ENCODE measurements around the gene C5orf46. TPM values are rescaled to one million over a fixed set of nuclear protein-coding genes. Genes with fewer than 3 reads are reported as not detected.
A peak's percentile ranks its signal among the peaks of the same experiment; 100 is the strongest.

C5orf46 gene
- total RNA-seq, 1 experiment from 2014 or later, result not detected

DNA sequence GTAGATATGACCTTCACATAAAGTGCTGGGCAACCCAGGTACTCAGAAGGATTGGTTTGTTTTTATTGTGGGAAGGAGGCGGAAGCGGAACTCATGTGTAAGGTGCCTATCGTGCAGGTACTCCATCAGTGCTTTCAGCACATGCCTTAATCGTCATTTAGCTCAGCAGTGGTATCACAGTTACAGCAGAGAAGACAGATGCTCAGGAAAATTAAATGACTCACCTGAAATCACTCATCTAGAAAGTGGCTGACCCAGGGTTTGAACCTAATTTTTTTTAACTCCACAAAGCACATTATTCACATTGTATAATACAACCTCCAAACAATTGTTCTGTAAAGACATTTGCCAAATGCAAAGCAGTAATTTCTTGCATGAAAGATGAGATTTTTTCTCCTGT, 2.2 kb downstream of the C5orf46 start:
- H3K9me3 ChIP-seq (ENCODE audit: low read depth, low read length, poor library complexity, severe bottlenecking), result no peaks in the 10 kb centered on the region
- no TSS peak for BruUV-seq (replicated peaks)
- CTCF ChIA-PET, result no interaction called here
- no peak overlapping the region for H3K27ac ChIP-seq (ENCODE audit: low read depth, low read length, poor library complexity, severe bottlenecking)
- no peak overlapping the region for H3K4me3 ChIP-seq (ENCODE audit: low read depth, low read length, poor library complexity, severe bottlenecking)
- intact Hi-C loops (cut with micrococcal nuclease; ENCODE audit: unreplicated experiment), result no loop called here
- no peaks in the 10 kb centered on the region for H3K27me3 ChIP-seq (replicated peaks; ENCODE audit: insufficient read depth, low read depth, low read length, poor library complexity)
- no peaks in the 10 kb centered on the region for H3K4me1 ChIP-seq (ENCODE audit: insufficient read depth, low read length, poor library complexity, severe bottlenecking)
- no peak for TF ChIP-seq EZH2 (IDR thresholded peaks at IDR 0.05; ENCODE audit: borderline replicate concordance, low read depth, low read length, poor library complexity, severe bottlenecking)
- TF ChIP-seq, protein P1, sequence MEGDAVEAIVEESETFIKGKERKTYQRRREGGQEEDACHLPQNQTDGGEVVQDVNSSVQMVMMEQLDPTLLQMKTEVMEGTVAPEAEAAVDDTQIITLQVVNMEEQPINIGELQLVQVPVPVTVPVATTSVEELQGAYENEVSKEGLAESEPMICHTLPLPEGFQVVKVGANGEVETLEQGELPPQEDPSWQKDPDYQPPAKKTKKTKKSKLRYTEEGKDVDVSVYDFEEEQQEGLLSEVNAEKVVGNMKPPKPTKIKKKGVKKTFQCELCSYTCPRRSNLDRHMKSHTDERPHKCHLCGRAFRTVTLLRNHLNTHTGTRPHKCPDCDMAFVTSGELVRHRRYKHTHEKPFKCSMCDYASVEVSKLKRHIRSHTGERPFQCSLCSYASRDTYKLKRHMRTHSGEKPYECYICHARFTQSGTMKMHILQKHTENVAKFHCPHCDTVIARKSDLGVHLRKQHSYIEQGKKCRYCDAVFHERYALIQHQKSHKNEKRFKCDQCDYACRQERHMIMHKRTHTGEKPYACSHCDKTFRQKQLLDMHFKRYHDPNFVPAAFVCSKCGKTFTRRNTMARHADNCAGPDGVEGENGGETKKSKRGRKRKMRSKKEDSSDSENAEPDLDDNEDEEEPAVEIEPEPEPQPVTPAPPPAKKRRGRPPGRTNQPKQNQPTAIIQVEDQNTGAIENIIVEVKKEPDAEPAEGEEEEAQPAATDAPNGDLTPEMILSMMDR (conservative IDR thresholded peaks at IDR 0.05; ENCODE audit: low read depth, low read length), result no peak
- H3K36me3 ChIP-seq (ENCODE audit: insufficient read depth, low read length, poor library complexity, severe bottlenecking), result no peaks in the 10 kb centered on the region
- POLR2A ChIA-PET (ENCODE audit: low non-redundant PET), result no interaction called here
- DNase-seq (ENCODE audit: low spot score), result no peak

DNA sequence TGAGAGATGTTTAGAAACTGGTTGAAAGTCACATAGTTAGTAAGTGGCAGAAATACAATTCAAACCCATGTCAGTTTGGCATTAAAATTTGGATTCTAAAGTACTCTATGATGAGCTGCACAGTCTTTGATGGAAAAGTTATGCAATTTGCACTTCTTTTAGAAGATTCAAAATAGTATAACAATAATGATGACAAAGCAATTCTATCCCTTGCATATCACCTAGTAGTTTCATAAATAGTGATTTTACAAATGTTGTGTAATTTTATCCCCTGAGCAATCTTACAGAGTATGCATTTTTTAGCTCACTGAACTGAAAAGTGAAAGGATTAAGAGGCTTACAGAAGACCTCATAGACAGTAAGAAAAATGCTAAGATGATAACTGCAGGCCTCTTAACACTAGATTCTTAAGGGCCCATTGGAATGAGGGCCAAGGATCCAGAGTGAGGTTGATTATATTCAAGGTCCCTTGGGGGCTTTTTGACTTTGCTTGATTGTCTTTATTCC, 3.7 kb downstream of the C5orf46 start:
- POLR2A ChIA-PET (ENCODE audit: low non-redundant PET), result no interaction called here
- intact Hi-C loops (cut with micrococcal nuclease; ENCODE audit: unreplicated experiment), result no loop called here
- no peaks in the 10 kb centered on the region for H3K4me1 ChIP-seq (ENCODE audit: insufficient read depth, low read length, poor library complexity, severe bottlenecking)
- no TSS peak for BruUV-seq (replicated peaks)
- TF ChIP-seq EZH2 (IDR thresholded peaks at IDR 0.05; ENCODE audit: borderline replicate concordance, low read depth, low read length, poor library complexity, severe bottlenecking), result no peak
- TF ChIP-seq, protein P1 (conservative IDR thresholded peaks at IDR 0.05; ENCODE audit: low read depth, low read length), result no peak
- no peak overlapping the region for H3K4me3 ChIP-seq (ENCODE audit: low read depth, low read length, poor library complexity, severe bottlenecking)
- no peak overlapping the region for H3K27ac ChIP-seq (ENCODE audit: low read depth, low read length, poor library complexity, severe bottlenecking)
- H3K9me3 ChIP-seq (ENCODE audit: low read depth, low read length, poor library complexity, severe bottlenecking), result no peaks in the 10 kb centered on the region
- CTCF ChIA-PET, result no interaction called here
- peak; percentile 31 for DNase-seq (ENCODE audit: low spot score)
- H3K27me3 ChIP-seq (replicated peaks; ENCODE audit: insufficient read depth, low read depth, low read length, poor library complexity), result peaks cover 2% of the 10 kb centered on the region
- no peaks in the 10 kb centered on the region for H3K36me3 ChIP-seq (ENCODE audit: insufficient read depth, low read length, poor library complexity, severe bottlenecking)

DNA sequence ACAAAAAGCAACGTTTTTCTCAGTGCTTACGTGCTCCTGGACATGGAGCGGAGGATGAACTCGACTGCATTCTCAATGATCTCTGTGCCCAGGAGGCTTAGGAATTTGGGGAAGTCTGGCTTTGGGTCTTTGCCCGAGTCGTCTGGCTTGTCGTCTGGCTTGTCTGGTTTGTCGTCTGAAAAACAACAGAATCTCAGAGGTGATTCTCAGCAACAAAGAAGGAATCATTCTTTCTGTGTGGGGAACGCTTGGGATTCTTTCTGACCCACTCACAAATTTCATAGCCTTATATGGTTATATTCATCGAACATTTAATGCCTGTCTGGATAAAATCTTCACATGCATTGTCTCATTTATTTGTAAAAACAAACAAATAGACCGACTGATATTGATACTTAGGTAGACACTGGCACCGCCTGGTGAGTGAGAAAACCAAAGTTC, 4.7 kb downstream of the C5orf46 start:
- intact Hi-C loops (cut with micrococcal nuclease; ENCODE audit: unreplicated experiment), result no loop called here
- Histone ChIP-seq H3K4me3 (ENCODE audit: low read depth, low read length, poor library complexity, severe bottlenecking) (no peak overlapping the region), H3K27me3 (replicated peaks; ENCODE audit: insufficient read depth, low read depth, low read length, poor library complexity) (peaks cover 3% of the 10 kb centered on the region), H3K36me3 (ENCODE audit: insufficient read depth, low read length, poor library complexity, severe bottlenecking) (no peaks in the 10 kb centered on the region), H3K9me3 (ENCODE audit: low read depth, low read length, poor library complexity, severe bottlenecking) (no peaks in the 10 kb centered on the region), H3K27ac (ENCODE audit: low read depth, low read length, poor library complexity, severe bottlenecking) (no peak overlapping the region), H3K4me1 (ENCODE audit: insufficient read depth, low read length, poor library complexity, severe bottlenecking) (no peaks in the 10 kb centered on the region)
- ChIA-PET CTCF (no interaction called here), POLR2A (ENCODE audit: low non-redundant PET) (no interaction called here)
- TF ChIP-seq EZH2 (IDR thresholded peaks at IDR 0.05; ENCODE audit: borderline replicate concordance, low read depth, low read length, poor library complexity, severe bottlenecking), result no peak
- TF ChIP-seq, protein P1 (conservative IDR thresholded peaks at IDR 0.05; ENCODE audit: low read depth, low read length), result no peak
- DNase-seq (ENCODE audit: low spot score), result no peak
- BruUV-seq (replicated peaks), result no TSS peak
